CD4-positive, alpha-beta T cell treated with Interleukin-21 for 1 hour (primary cell): ENCODE measurements around the gene RPL10A.
"Not testable (repeated sequence)": the region's sequence is repeated elsewhere in the genome, so short reads cannot be mapped to it uniquely, and the experiment has no call there.

Source experiments
- DNase-seq: peaks from one replicate; pipeline ENCODE4 v3.0.0-alpha.2; 2020

RPL10A gene

GRCh38 chr6:35468181-35468979, at the start of gene RPL10A:
RPL10A (plus strand) TSS chr6:35468401; CDS start chr6:35468435, 34 bp downstream.
- DNase-seq, result peak; percentile 98

- no peak for DNase-seq
Measured at GRCh38 chr6:35419417-35419816, 48.8 kb upstream of the RPL10A start.

- DNase-seq, result no peak
Measured at GRCh38 chr6:35419961-35420360, 48.2 kb upstream of the RPL10A start.

GRCh38 chr6:35425284-35425683, 42.9 kb upstream of the RPL10A start:
- DNase-seq, result no peak

- no peak for DNase-seq
Measured at GRCh38 chr6:35426074-35426473, 42.1 kb upstream of the RPL10A start.

GRCh38 chr6:35427435-35427834, 40.8 kb upstream of the RPL10A start:
- no peak for DNase-seq

- no peak for DNase-seq
Measured at GRCh38 chr6:35427851-35428321, 40.3 kb upstream of the RPL10A start.

- DNase-seq, result no peak
Measured at GRCh38 chr6:35428421-35429149, 39.6 kb upstream of the RPL10A start.

- no peak for DNase-seq
Measured at GRCh38 chr6:35429463-35429862, 38.7 kb upstream of the RPL10A start.

- no peak for DNase-seq
Measured at GRCh38 chr6:35432291-35432690, 35.9 kb upstream of the RPL10A start.

GRCh38 chr6:35432702-35433101, 35.5 kb upstream of the RPL10A start:
- DNase-seq, result not testable (repeated sequence)

GRCh38 chr6:35435074-35435837, 32.9 kb upstream of the RPL10A start:
- DNase-seq, result no peak

GRCh38 chr6:35436071-35436857, 31.9 kb upstream of the RPL10A start:
- no peak for DNase-seq

- not testable (repeated sequence) for DNase-seq
Measured at GRCh38 chr6:35438378-35439065, 29.7 kb upstream of the RPL10A start.

- DNase-seq, result no peak
Measured at GRCh38 chr6:35439308-35439707, 28.9 kb upstream of the RPL10A start.

- DNase-seq, result no peak
Measured at GRCh38 chr6:35441205-35441604, 27.0 kb upstream of the RPL10A start.

GRCh38 chr6:35441642-35442041, 26.6 kb upstream of the RPL10A start:
- DNase-seq, result no peak

- DNase-seq, result no peak
Measured at GRCh38 chr6:35442693-35443092, 25.5 kb upstream of the RPL10A start.

GRCh38 chr6:35443341-35444030, 24.7 kb upstream of the RPL10A start:
- DNase-seq, result no peak

- DNase-seq, result no peak
Measured at GRCh38 chr6:35445691-35446090, 22.5 kb upstream of the RPL10A start.

- DNase-seq, result no peak
Measured at GRCh38 chr6:35448191-35448590, 20.0 kb upstream of the RPL10A start.
